GM12865 (cell line): Measurements from ENCODE around the gene DRD2.

Source experiments
- DNase-seq: peaks from one replicate; pipeline ENCODE4 v3.0.0; 2010; ENCODE audit warnings: low read depth
- H3K4me3 ChIP-seq: 2 replicates; pipeline ENCODE4 v1.5.1; 2011; ENCODE audit warnings: mild to moderate bottlenecking, low read depth, low read length, control low read depth
- CTCF ChIP-seq: IDR thresholded peaks from 2 replicates; pipeline ENCODE4 v1.5.1; 2011; ENCODE audit warnings: low read length, control low read depth, low read depth, inconsistent platforms; ENCODE audit not compliant: insufficient read depth; ENCODE audit errors: missing control alignments

The DRD2 gene

GRCh38 chr11:113382121-113382520, 93.1 kb downstream of the DRD2 start:
- H3K4me3 ChIP-seq, result no peak overlapping the region
- DNase-seq, result no peak
- no peak for TF ChIP-seq CTCF

DNA sequence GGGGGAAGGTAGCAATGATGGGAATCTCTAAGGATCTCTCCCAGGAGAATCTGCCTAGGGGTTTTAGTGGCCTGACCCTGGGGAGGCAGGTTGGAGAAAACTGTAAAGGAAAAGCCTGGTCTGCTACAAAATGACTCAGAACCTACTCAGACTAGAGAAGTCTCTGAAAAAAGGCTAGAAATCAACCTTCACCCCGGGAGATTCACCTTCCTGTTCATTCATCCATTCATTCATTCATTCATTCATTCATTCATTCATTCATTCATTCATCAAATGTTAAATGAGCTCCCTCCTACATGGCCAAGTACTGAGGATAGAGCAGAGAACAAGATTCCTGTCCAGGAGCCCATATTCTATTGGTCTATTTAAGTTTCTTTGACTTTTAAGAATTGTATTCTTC, 96.5 kb downstream of the DRD2 start:
- no peak for TF ChIP-seq CTCF
- no peak overlapping the region for H3K4me3 ChIP-seq
- DNase-seq, result no peak

- no peak for DNase-seq
- H3K4me3 ChIP-seq, result no peak overlapping the region
- no peak for TF ChIP-seq CTCF
Measured at GRCh38 chr11:113377681-113378412, 97.4 kb downstream of the DRD2 start.

DNA sequence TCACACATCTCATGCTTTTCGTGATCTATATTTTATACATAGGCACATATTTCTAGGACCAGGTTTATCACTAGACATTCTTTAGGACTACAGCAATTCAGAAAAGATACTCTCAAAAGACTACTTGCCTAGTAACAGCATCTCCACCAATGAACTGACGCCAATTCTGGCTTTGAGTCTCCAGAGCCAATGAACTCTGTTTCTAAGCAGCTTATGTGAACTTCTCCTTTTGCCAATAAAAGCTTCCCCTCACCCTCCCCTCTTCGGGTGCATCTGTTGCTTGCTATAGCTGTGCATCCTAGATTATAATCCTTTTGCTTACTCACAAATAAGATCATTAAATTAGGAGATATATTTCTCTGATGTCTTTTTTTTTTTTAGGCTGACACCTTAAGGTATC, 99.0 kb downstream of the DRD2 start:
- peak; percentile 44 for DNase-seq
- TF ChIP-seq CTCF, result no peak
- H3K4me3 ChIP-seq, result no peak overlapping the region

GRCh38 chr11:113375402-113375801, 99.8 kb downstream of the DRD2 start:
- DNase-seq, result no peak
- no peak overlapping the region for H3K4me3 ChIP-seq
- no peak for TF ChIP-seq CTCF

- TF ChIP-seq CTCF, result no peak
- no peak overlapping the region for H3K4me3 ChIP-seq
- no peak for DNase-seq
Measured at GRCh38 chr11:113373981-113374560, 101.1 kb downstream of the DRD2 start.

GRCh38 chr11:113373306-113373705, 101.9 kb downstream of the DRD2 start:
- no peak for DNase-seq
- no peak for TF ChIP-seq CTCF
- no peak overlapping the region for H3K4me3 ChIP-seq
